Measurements from ENCODE around the gene SLC6A3. TPM values are rescaled to one million over a fixed set of nuclear protein-coding genes. Genes with fewer than 3 reads are reported as not detected.
A peak's percentile ranks its signal among the peaks of the same experiment; 100 is the strongest.
"Not testable (repeated sequence)": the region's sequence is repeated elsewhere in the genome, so short reads cannot be mapped to it uniquely, and the experiment has no call there.

SLC6A3 gene
- polyA plus RNA-seq, 5 donors, result 1.3 to 4.4 (median 3.0) TPM

DNA sequence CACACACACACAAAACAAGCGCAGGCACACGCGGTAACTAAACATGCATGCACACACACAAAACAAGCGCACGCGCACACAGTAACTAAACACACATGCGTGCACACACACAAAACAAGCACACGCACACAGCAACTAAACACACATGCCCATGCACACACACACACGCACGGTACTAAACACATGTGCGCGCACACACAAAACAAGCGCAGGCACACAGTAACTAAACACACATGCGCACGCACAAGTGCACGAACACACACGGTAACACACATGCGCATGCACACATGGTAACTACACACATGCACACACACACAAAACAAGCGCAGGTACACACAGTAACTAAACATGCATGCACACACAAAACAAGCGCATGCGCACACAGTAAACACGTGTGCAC, 19.9 kb upstream of the SLC6A3 start:
- DNase-seq, result no peak

DNA sequence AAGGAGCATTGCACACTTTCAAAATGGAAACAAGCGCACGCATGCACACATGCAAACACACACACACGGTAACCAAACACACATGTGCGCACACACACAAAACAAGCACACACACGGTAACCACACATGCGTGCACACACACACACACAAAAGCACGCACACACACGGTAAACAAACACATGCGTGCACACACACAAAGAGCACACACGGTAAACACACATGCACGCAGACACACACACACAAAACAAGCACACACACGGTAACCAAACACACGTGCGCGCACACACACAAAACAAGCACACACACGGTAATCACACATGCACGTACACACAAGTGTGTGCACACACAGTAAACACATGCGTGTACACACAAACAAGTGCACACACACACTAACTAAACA, 19.3 kb upstream of the SLC6A3 start:
- no peak for DNase-seq

DNA sequence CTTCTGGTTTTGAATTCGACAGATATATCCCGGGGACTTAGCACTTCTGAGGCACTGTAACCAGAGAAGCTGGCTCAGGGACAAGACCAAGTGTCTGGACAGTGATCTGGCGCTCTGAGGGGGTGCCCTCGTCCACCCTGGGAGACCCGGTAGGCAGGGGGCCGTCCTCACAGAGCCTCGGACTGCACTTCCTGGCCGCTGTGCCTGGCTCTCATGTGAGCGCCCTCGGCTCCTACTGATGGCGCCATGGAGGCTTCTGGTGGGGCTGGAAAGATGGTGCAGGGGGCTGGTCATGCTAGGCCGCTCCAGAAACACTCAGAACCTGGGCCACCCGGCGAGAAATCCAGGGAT, 18.8 kb upstream of the SLC6A3 start:
- no peak for DNase-seq

DNA sequence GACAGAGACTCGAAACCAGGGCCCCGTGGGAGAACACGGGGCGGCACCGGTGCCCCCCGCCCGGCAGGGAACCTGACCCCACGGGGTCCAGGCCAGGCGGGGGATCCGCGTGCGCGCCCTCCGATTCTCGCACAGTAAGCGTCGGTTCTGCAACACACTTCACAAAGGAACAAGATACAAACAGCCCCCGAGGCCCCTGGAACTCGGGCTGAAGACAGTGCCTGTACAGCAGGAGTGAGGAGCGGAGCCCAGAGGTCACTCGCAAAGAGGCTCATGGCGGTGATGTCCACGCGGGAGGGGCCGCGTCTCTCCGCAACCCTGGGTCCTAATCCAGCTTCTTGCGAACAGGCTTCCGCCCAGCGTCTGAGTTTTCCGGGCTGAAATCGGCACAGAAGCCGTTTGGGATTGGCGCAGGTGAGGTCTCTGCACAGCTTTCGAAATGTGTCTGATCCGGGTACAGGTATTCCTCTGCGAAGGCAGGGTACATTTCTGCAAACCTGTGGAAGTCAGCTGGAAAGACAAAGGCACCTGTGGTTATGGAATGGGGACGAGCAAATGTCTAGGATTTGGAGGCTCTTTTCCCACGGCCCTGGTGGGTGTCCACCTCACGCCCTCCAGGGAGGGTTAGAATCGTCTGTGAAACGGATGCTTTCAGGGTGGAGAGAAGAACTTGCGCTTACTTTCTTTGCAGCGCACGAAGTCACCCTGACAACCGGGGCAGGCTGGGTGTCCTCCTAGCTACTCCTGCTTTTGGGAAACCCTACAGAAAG, 18.3 kb upstream of the SLC6A3 start:
- no peak for DNase-seq

DNA sequence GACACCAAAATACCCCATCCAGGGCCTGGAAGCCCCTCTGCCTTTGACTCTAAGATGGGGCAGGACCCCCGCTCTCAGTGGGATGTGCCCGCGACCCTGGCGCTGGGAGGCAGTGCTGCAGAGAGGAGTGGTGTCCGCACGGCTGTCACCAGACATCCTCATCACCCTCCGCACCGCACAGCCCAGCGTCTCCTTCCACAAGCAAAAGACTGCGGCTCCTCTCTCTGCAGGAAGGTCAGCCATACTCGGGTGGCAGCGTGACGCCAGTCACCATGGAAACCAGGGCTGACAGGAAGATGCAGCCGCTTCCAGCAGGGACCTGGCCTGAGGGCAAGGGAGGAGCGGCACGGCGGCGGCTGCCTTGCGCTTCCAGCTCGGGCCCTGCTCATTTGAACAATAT, 17.1 kb upstream of the SLC6A3 start:
- DNase-seq, result no peak

DNA sequence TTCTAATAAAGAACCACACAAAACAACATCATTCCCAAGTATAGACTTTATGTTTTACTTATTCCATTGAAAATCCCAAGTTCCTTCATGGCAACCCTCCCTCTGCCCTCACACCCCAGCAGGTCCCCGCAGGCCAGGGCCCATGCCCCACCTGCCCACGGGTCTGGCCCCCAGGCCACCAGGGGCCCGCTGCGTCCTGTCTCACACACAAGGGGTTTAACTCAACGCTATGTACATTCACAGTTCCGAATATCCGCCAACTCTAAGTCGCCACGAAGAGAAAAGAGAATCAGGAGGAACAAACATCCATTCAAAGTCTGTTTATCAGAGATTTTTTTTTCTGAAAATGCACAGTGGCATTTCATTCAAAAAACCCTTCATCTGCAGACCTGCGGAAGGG, 16.2 kb upstream of the SLC6A3 start:
- no peak for DNase-seq

DNA sequence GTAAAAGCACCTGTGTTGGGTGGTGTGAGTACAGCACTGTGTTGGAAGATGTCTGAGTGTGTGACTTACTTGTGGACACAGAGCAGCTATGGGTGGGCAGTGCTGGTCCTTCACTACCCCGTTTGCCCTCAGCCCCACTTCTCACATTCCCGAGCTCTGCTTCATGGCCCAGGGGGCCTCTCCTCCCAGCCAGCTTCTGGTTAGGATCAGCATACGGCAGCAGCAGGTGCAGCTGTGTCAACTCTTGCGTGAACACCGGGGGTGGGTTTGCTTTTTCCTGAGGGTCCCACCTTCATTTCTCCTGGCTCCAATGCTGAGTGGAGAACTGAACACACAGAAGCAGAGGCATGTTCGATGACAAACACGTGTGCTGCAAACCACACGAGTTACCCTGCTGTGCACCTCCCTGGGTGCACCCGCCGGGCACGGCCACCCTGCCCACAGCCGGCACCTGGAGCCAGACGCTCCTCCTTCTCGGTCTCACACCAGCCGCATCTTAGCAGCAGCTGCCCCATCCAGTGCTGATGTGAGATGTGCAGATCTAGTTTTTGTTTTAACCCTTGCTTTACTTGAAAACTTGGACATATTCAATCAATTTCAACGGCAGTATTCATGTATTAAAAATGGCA, 14.9 kb upstream of the SLC6A3 start:
- DNase-seq, result no peak

DNA sequence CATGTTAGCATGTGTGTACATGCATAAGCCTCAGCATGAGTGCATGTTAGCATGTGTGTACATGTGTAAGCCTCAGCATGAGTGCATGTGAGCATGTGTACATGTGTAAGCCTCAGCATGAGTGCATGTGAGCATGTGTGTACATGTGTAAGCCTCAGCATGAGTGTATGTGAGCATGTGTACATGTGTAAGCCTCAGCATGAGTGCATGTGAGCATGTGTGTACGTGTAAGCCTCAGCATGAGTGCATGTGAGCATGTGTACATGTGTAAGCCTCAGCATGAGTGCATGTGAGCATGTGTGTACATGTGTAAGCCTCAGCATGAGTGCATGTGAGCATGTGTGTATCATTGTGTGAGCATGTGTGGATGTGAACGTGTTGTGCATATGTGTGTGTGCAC, 14.2 kb upstream of the SLC6A3 start:
- not testable (repeated sequence) for DNase-seq

DNA sequence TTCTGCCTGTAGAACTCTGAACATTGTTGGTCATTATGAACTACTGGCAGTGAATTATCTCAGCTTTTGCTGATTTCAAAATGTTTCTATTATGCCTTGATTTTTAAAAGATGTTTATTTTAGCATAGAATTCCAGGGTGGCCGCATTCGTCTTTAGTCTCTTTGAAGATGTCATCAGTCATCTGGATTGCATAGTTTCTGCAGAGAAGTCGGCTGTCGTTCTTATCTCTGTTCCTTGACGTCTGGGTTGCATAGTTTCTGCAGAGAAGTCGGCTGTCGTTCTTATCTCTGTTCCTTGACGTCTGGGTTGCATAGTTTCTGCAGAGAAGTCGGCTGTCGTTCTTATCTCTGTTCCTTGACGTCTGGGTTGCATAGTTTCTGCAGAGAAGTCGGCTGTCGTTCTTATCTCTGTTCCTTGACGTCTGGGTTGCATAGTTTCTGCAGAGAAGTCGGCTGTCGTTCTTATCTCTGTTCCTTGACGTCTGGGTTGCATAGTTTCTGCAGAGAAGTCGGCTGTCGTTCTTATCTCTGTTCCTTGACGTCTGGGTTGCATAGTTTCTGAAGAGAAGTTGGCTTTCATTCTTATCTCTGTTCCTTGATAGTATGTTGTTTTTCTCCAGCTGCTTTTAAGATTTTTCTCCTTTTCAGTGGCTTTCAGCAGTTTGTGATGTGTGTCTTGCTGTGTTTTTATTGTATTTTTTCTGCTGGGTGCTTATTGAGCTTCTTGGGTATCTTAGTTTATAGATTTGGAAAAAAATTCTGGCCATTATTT, 11.1 kb upstream of the SLC6A3 start:
- DNase-seq, result not testable (repeated sequence)

DNA sequence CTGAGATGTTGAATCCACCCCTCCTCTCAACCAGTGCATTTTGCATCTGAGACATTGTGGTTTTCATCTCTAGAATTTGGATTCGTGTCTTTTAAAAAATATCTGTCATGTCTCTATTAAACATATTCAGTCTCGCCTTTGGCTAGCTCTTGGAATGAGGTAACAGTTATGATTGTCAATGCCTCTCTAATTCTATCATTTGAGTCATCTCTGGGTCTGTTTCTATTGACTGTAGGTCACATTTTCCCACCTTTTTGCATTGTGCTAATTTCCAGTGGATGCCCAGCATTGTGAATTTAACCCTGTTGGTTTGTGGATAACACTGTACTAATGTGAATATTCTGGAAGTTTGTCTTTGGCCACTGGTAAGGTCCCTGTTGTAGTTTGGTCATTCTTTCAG, 8.4 kb upstream of the SLC6A3 start:
- no peak for DNase-seq

DNA sequence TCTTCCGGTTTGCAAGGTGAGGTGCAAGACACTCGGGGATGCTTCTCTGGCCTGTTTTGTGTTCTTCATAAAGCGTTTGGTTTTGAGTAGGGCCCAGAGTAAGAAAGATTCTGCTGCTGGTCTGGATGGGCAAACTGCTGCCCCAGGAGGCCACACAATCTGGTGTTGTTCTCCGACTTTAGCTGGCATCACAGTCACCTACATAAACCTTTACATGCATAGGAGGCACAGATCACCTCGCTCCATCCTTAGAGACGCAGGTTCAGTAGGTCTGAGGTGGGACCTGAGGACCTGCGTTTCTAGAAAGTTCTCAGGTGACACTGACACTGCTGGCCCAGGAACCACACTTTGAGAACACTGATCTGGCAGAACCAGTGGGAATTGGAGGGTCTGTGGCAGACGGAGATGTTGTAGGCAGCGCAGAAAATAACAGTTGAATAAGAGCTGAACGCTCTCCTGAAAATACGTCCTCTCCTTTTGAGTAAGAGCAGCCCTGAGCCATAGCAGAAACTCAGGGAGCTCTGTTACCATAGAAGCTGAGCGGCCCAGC, 3.9 kb upstream of the SLC6A3 start:
- no peak for DNase-seq

DNA sequence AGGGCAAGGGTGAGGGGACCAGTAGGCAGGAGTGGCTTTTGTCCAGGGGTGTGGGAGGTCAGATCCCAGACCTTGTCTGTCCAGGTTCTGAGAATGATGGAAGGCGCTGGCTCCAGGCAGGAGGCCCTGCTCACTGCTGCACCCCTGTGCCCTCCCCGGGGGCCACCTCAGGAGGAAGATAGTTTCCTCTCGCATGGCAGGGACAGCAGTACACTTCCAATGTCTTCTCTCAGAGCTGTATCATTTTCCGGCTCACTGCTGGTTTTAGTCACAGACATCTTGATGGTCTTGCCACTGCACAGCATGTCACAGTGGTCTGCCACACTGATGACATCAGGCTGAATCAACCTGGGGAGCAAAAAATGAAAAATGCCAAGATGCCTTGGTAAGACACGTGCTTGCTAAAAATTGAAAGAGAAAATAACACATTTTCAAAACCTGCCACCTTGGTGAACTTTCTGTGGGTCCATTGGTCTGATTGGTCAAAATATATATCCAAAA, 3.3 kb upstream of the SLC6A3 start:
- DNase-seq, result no peak

DNA sequence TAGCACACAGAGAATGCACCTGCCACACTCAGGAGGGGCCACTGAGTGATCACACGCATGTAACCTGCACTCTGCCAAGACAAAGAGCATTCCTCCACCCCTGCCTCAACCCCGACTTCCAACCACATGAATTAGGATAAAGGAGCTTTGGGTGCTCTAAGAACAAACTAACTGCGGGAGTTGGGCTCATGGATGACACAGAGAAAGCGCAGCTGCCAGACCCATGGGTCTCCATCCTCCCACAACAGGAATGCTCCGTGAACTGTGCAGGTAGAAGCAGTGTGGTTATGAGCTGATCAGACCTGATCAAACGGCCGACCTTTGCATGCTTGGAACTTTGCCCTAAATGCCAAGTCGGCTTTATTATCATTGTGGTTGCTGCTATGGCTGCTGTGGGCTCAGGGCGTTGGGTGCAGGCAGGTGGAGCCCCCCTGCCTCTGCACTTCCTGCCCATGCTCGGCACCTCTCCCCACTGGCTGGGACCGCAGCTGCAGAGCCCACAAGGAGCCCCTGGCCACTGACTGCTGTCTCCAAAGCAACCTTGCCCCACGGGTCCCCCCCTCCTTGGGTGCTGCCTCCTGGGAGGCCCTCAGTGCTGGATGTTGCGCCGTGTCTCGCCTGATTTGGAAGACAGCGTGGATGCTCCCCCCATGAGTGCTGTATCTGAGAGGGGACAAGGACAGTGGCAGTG, 2.6 kb upstream of the SLC6A3 start:
- no peak for DNase-seq

DNA sequence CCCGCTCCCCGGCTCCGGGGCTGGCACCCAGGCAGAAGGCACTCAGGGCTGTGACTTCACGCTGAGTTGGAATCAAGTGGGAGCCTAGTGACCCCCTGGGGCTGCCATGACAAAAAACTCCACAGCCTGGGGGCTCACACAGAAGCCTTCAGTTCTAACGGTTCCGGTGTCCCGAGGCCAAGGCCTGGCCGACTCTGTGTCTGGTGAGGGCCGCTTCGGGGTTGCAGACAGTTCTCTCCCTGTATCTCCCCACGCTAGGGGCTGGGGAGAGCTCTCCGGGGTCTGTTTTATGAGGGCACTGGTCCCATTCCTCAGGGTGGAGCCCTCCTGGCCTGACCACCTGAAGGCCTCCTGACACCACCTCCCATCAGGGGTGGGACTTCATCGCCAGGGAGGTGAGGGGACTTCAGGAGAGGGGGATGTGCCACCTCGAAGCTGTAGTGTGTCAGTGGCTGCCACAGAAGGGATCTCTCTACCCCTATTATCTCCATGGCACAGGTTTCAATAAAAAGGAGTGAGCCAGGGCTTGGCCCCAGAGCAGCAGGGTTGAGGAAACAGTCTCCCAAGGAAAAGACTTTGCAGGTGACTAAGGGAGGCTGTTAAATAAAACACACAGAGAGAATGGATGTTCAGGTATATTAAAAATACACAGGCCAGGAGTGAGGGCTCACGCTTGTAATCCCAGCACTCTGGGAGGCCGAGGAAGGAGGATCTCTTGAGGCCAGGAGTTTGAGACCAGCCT, 1.5 kb upstream of the SLC6A3 start:
- no peak for DNase-seq

DNA sequence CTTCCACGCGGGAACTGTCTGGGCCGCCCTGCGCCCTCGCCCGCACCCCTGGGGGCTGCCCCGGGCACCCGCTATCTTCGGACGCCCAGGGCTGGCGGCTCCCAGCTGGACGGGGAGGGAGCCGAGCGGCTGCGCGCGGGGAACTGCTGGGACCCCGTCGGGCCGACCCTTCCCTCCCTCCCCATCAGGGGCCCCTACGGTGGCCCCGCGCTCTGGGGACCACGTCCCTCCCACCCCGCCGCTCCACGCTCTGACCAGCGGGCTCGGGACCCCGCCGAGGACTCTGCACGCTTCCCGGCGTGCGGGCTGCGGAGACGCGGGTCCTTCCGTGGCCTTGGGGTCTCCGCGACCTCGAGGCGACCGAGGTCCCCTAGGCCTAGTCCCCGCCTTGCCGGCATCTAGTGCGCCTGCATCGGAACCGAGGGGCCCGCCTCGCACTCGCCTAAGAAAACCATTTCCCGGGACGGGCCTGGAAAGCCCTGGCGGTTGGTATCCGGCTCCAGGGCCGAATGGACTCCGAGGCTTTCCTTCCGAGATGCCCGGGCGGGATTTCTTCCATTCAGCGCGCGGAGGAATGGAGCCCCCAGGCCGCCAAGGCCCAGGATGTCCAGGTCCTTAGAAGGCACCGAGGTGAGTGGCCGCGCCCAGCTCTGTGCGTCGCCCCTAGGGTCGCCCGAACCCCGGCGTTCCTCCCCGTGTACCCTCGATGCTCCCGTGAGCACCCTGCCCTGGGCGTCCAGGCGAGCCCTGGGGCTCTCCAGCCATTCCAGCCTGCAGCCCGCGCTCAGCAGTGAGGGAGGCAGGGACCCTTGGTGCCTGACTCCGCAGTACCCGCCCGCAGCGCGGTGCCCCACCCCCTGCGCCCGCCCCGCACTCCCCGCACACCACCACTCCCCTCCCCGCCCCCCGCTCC, 705 bp upstream of the SLC6A3 start:
- DNase-seq, result peak in 1 of 2 donors; percentile 15

DNA sequence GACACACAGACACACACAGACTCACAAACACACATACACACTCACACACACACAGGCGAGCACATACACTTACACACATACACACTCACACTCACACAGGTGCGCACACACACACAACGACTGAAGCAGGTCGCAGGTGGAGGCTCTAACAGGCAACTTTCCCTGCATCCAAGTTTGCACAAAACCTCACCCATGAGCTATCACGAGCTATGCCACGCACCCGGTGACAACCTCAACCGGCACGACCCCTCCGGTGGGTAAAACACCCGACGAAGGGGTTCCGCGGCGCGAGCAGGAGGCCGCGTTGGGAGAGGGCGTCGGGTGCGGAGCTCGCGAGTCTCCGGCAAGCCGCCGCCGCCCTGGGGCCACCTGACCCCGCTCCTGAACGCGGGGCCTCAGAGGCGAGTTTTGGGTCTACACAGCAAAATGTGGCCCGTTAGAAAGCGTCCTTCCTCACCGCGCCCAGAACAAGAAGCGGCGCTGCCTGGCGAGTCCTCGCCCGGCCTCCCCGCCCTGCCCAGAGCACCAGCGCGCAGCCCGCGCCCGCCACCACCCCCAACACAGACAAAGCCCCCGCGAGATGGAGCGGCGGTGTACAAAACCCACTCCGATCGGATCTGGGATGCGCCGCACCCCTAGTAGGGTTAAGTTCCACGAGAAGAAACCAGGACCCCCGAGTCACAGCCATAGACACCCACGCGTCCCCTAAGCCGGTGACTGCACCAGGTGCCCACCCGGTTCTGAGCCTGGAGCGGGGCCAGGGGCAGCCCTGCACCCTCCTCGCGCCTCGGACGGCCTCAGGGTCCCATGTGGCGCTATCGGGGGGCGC, 665 bp downstream of the SLC6A3 start:
- no peak for DNase-seq

DNA sequence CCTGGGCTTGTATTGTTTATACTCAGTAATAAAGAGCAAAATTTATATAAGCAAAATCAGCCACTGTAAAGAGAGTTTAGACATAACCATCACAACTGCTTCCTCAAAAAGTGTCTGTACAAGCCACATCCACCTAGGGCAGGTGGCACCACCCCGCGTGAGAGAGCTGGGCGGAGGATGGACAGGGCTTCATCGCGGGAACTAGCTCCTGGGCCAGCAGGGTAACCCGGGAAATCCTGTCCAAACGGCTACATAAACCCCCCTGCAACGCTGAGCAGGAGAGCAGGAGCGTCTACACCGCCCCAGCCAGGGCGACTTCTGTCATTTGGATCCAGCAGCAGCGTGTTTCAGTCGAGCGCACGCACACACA, 1.3 kb downstream of the SLC6A3 start:
- no peak for DNase-seq

DNA sequence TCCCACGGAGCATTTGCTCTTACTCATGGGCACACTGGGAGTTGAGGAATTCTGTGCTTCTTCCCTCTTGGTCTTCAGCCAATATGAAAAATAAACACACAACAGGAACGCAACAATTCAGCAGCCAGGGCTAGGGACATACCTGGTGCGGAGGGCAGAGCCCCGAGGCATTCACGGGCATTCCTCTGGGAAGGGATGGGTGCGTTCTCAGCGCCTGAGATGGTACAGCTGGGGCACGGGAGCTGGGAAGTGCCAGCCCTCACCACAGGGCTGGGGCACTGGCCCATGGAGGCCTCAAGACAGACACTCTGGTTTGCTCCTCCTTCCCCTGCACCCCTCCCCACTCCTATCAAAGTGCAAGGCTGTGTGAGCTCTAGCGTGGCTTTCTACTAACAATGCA, 2.1 kb downstream of the SLC6A3 start:
- no peak for DNase-seq
